GM12873 (cell line): Measurements from ENCODE around the gene SLC39A12.

Experiments
- TF ChIP-seq, protein P1 (sequence below): IDR thresholded peaks from 2 replicates; pipeline ENCODE4 v1.5.1; 2012; ENCODE audit warnings: low read depth, mild to moderate bottlenecking, moderate library complexity, low read length, control low read depth; ENCODE audit not compliant: insufficient read depth; ENCODE audit errors: missing control alignments

SLC39A12 gene

DNA sequence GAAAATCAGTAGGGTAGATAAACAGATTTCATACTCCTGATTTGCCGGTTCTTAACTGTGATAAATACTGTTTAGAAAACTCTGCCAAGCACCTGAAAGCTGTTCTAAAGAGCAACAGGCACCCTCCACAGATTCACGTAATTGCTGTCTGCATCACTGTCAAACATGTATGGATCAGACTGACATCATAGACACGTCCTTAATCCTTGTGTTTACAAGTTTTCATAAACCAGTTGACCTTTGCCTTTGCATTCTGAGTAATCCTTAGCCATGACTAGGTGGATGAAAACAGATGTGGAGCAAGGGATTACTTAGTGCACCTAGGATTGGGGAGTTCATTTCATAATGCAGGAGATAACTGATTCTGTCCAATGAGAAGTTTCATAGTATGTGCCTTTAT, 41.6 kb downstream of the SLC39A12 start:
- TF ChIP-seq, protein P1, sequence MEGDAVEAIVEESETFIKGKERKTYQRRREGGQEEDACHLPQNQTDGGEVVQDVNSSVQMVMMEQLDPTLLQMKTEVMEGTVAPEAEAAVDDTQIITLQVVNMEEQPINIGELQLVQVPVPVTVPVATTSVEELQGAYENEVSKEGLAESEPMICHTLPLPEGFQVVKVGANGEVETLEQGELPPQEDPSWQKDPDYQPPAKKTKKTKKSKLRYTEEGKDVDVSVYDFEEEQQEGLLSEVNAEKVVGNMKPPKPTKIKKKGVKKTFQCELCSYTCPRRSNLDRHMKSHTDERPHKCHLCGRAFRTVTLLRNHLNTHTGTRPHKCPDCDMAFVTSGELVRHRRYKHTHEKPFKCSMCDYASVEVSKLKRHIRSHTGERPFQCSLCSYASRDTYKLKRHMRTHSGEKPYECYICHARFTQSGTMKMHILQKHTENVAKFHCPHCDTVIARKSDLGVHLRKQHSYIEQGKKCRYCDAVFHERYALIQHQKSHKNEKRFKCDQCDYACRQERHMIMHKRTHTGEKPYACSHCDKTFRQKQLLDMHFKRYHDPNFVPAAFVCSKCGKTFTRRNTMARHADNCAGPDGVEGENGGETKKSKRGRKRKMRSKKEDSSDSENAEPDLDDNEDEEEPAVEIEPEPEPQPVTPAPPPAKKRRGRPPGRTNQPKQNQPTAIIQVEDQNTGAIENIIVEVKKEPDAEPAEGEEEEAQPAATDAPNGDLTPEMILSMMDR, result no peak

DNA sequence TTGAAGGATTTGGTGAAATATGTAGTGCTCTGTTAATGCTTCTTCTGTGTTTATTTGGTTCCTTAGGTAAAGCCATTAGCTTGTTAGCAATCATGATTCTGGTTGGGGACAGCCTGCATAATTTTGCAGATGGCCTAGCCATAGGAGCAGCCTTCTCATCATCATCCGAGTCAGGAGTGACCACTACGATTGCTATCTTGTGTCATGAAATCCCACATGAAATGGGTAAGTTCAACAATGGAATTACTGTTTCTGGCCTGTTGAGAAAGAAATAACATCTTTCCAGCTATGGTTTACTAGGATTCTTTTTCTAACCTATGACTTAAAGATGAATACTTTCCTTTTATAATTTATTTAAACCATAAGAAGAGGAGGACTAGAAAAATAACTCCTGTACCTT, 48.9 kb downstream of the SLC39A12 start:
- TF ChIP-seq, protein P1, result no peak

DNA sequence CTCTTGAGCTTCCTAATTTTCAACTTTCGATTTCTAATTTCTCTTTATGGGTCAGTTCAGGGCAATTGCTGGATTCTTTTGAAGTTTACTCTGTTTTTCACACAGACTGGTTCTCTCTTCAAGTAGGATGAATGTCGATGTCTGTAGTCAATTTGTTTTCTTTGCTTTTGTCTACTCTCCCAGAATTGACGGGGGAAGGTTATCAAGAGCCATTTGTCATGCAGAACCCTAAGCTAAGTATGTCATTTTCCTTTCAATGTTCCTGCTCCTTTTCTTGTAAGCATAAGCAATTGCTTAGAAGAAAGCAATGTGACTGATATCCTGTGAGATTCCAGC, 53.7 kb downstream of the SLC39A12 start:
- TF ChIP-seq, protein P1, result no peak

DNA sequence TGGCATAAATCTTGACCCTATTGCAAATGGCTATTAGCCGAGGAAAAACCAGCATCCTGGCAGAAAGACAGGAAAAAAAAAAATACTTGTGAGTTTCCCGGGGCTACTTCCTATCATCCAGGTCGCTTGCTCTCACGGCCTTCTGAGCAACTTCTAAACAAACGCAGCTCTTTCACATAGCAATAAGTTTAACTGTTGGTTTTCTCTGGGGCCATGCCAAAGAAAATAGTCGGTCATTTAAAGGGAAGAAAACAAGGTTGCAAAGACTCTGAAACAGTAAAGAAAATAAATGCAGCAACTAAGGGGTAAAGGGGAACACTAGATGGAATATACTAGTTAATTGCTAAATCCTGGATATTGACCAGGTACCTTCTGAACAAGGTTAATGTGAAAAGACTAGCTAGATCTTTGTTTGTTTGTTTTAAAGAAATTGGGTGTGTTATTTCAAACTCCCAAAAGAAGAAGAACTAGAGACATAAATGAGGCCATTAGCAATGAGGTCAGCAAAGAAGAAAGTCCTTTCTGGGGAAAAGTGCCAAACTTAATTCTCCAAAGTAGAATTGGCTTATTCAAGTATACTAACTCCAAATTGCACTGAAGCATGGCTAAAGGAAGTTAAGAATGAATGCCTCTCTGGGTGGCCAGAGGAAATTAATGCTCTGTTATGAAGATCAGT, 54.2 kb downstream of the SLC39A12 start:
- TF ChIP-seq, protein P1, result no peak

DNA sequence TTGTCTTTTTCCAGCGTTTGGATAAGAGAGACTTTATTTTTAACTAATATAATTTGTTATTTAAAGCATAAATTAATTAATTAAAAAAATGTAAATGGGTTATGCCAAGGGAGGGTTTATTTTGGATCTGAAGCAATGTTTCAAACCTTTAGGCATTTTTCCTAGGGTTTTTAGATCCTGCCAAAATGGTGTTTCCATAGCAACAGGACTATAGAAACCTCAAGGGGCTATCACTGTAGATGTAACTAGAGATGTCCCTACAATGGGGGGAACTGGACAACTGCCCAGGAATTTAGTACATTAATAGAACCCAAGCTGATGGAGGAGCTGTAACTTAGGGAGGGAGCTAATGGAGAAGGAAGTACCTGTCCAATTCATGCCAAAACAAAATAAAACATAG, 57.3 kb downstream of the SLC39A12 start:
- TF ChIP-seq, protein P1, result no peak

DNA sequence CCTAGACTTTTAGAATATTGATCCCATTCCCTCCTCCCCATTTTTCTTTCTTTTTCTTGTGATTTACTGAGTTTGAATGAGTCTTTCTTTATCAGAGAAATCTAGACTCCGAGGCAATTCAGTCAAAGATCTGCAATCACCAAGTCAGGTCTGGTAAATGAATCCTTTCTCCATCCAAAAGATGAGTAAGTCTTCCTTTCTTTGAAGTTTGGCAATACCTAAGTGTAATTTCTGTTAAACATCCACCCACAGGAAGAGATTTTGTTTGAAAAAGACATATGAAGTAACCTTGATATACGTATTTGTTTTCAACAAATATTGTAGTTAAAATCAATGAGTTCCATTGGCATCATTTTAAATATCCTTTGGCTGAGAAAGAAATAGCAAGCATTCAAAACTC, 58.3 kb downstream of the SLC39A12 start:
- TF ChIP-seq, protein P1, result no peak

DNA sequence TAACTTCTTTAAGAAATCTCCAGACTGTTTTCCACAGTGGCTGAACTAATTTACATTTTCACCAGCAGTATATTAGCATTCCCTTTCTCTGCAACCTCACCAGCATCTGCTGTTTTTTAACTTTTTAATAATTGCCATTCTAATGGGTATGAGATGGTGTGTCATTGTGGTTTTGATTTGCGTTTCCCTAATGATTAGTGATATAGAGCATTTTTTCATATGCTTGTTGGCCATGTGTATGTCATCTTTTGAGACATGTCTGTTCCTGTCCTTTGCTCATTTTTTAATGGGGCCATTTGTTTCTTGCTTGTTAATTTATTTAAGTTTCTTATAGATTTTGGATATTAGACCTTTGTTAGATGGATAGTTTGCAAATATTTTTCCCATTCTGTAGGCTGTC, 68.8 kb downstream of the SLC39A12 start:
- TF ChIP-seq, protein P1, result no peak
